H9 (cell line): ENCODE data around the gene ANGEL2. TPM values are rescaled to one million over a fixed set of nuclear protein-coding genes. Genes with fewer than 3 reads are reported as not detected.

Source experiments
- DNase-seq: peaks from one replicate; pipeline ENCODE4 v3.0.0-alpha.2; 2017
- H2AFZ ChIP-seq: one replicate; pipeline ENCODE4 v1.6.1; 2013; ENCODE audit warnings: mild to moderate bottlenecking, low read length, control low read depth, moderate library complexity
- H2AK5ac ChIP-seq: 2 replicates; pipeline ENCODE4 v1.6.1; 2013; ENCODE audit warnings: low read length, control low read depth, mixed read lengths; ENCODE audit not compliant: insufficient read length
- H2BK120ac ChIP-seq: one replicate; pipeline ENCODE4 v1.6.1; 2013; ENCODE audit warnings: low read depth, mild to moderate bottlenecking, low read length, control low read depth, inconsistent platforms; ENCODE audit not compliant: poor library complexity, severe bottlenecking
- H2BK12ac ChIP-seq: 2 replicates; pipeline ENCODE4 v1.6.1; 2013; ENCODE audit warnings: low read length, control low read depth, mixed read lengths, low read depth; ENCODE audit not compliant: insufficient read length
- H2BK15ac ChIP-seq: 2 replicates; pipeline ENCODE4 v1.6.1; 2013; ENCODE audit warnings: low read depth, low read length, control low read depth
- H2BK20ac ChIP-seq: one replicate; pipeline ENCODE4 v1.6.1; 2013; ENCODE audit warnings: low read depth, mild to moderate bottlenecking, low read length, control low read depth, inconsistent platforms; ENCODE audit not compliant: poor library complexity, severe bottlenecking
- H2BK5ac ChIP-seq: 2 replicates; pipeline ENCODE4 v1.6.1; 2013; ENCODE audit warnings: low read length, control low read depth, mixed read lengths; ENCODE audit not compliant: insufficient read length
- H3K14ac ChIP-seq: 2 replicates; pipeline ENCODE4 v1.6.1; 2013; ENCODE audit warnings: low read length, control low read depth; ENCODE audit not compliant: insufficient read depth
- H3K18ac ChIP-seq: 2 replicates; pipeline ENCODE4 v1.6.1; 2013; ENCODE audit warnings: low read depth, mild to moderate bottlenecking, mixed read lengths, low read length, control low read depth; ENCODE audit not compliant: insufficient read length
- H3K23ac ChIP-seq: 2 replicates; pipeline ENCODE4 v1.6.1; 2013; ENCODE audit warnings: low read length, control low read depth, mixed read lengths, low read depth; ENCODE audit not compliant: insufficient read length
- H3K23me2 ChIP-seq: 2 replicates; pipeline ENCODE4 v1.6.1; 2013; ENCODE audit warnings: low read depth, mild to moderate bottlenecking, mixed read lengths, low read length, control low read depth; ENCODE audit not compliant: insufficient read length, poor library complexity, severe bottlenecking
- H3K27ac ChIP-seq: 2 replicates; pipeline ENCODE4 v1.5.1; 2013; ENCODE audit warnings: low read length, control low read depth, mixed read lengths, low read depth; ENCODE audit not compliant: insufficient read length
- H3K27me3 ChIP-seq: 2 replicates; pipeline ENCODE4 v1.6.1; 2013; ENCODE audit warnings: low read length, control low read depth, inconsistent platforms; ENCODE audit not compliant: insufficient read depth
- H3K4ac ChIP-seq: 2 replicates; pipeline ENCODE4 v1.6.1; 2013; ENCODE audit warnings: low read depth, mild to moderate bottlenecking, control low read depth, inconsistent platforms, low read length, moderate library complexity
- H3K4me1 ChIP-seq: 2 replicates; pipeline ENCODE4 v1.6.1; 2013; ENCODE audit warnings: low read length, control low read depth, inconsistent platforms; ENCODE audit not compliant: insufficient read depth
- H3K4me2 ChIP-seq: 2 replicates; pipeline ENCODE4 v1.6.1; 2013; ENCODE audit warnings: low read length, control low read depth, mixed read lengths; ENCODE audit not compliant: insufficient read length, insufficient read depth
- H3K56ac ChIP-seq: 2 replicates; pipeline ENCODE4 v1.6.1; 2013; ENCODE audit warnings: low read depth, mild to moderate bottlenecking, mixed read lengths, low read length, control low read depth; ENCODE audit not compliant: insufficient read length
- H3K79me1 ChIP-seq: 2 replicates; pipeline ENCODE4 v1.6.1; 2013; ENCODE audit warnings: low read depth, mild to moderate bottlenecking, moderate library complexity, low read length, control low read depth, inconsistent platforms; ENCODE audit not compliant: insufficient read depth, poor library complexity, severe bottlenecking
- H3K79me2 ChIP-seq: 2 replicates; pipeline ENCODE4 v1.6.1; 2013; ENCODE audit warnings: low read length, control low read depth, inconsistent platforms; ENCODE audit not compliant: insufficient read depth
- H3K9ac ChIP-seq: 2 replicates; pipeline ENCODE4 v1.6.1; 2013; ENCODE audit warnings: low read length, control low read depth, mixed read lengths; ENCODE audit not compliant: insufficient read length; ENCODE audit errors: extremely low read depth
- H3K9me3 ChIP-seq: one replicate; pipeline ENCODE4 v1.6.1; 2013; ENCODE audit warnings: low read depth, low read length, inconsistent platforms; ENCODE audit not compliant: control insufficient read depth
- H3T11ph ChIP-seq: one replicate; pipeline ENCODE4 v1.6.1; 2013; ENCODE audit warnings: mild to moderate bottlenecking, low read length, control low read depth, inconsistent platforms
- H4K20me1 ChIP-seq: one replicate; pipeline ENCODE4 v1.6.1; 2013; ENCODE audit not compliant: control insufficient read depth, insufficient read length, insufficient read depth
- H4K5ac ChIP-seq: 2 replicates; pipeline ENCODE4 v1.6.1; 2013; ENCODE audit warnings: low read depth, mild to moderate bottlenecking, mixed read lengths, low read length, control low read depth; ENCODE audit not compliant: insufficient read length
- H4K8ac ChIP-seq: replicated peaks from 2 replicates; pipeline ENCODE4 v1.6.1; 2013; ENCODE audit warnings: low read length, control low read depth, mixed read lengths, low read depth; ENCODE audit not compliant: insufficient read length
- H4K91ac ChIP-seq: 2 replicates; pipeline ENCODE4 v1.6.1; 2013; ENCODE audit warnings: low read depth, mild to moderate bottlenecking, moderate library complexity, mixed read lengths, low read length, control low read depth; ENCODE audit not compliant: insufficient read length
- H3K27ac Mint-ChIP-seq, 3 experiments: 2 replicates in 2 of 3; 3 replicates in 1 of 3; pipeline ENCODE4 v1.8.0; 2020 to 2021; ENCODE audit warnings: mixed read lengths in 3 of 3, mild to moderate bottlenecking in 1 of 3, moderate library complexity in 1 of 3
- H3K27me3 Mint-ChIP-seq: 2 replicates; pipeline ENCODE4 v1.8.0; 2021; ENCODE audit warnings: low read depth, mild to moderate bottlenecking, moderate library complexity, mixed read lengths
- H3K36me3 Mint-ChIP-seq, 3 experiments: 2 replicates in 2 of 3; 3 replicates in 1 of 3; pipeline ENCODE4 v1.8.0; 2020 to 2021; ENCODE audit warnings: low read depth in 3 of 3, mixed read lengths in 3 of 3; ENCODE audit not compliant: insufficient read depth in 1 of 3
- H3K4me1 Mint-ChIP-seq, 2 experiments: 2 replicates each; pipeline ENCODE4 v1.8.0; 2020; ENCODE audit warnings: mixed read lengths in 2 of 2
- H3K4me3 Mint-ChIP-seq, 2 experiments: 2 replicates in 1 of 2; 3 replicates in 1 of 2; pipeline ENCODE4 v1.8.0; 2020 to 2021; ENCODE audit warnings: mild to moderate bottlenecking in 2 of 2, mixed read lengths in 2 of 2, moderate library complexity in 1 of 2
- H3K9me3 Mint-ChIP-seq, 2 experiments: 2 replicates in 1 of 2; 3 replicates in 1 of 2; pipeline ENCODE4 v1.8.0; 2020; ENCODE audit warnings: mild to moderate bottlenecking in 2 of 2, mixed read lengths in 2 of 2, moderate library complexity in 1 of 2
- WGBS: extraction: QIAGEN DNeasy Blood & Tissue Kit; methylation state at CpG from one replicate; pipeline ENCODE4 v1.1.7; 2013; ENCODE audit warnings: missing lambda C conversion rate, low lambda C conversion rate, mixed read lengths; ENCODE audit not compliant: insufficient read length; ENCODE audit errors: extremely low coverage; 5-methylcytosine and 5-hydroxymethylcytosine counted together
- total RNA-seq: library from RNA; stranded (reverse); gene quantifications from 2 replicates; pipeline ENCODE4 v1.2.1, GENCODE V29; 2021
- TF ChIP-seq, protein P1 (sequence below): fragments of 200-600 bp; sonication (generic); conservative IDR thresholded peaks from 3 replicates; pipeline ENCODE4 v1.8.0; 2021; ENCODE audit warnings: antibody characterized with exemption, mild to moderate bottlenecking

Gene ANGEL2
- total RNA-seq, 1 experiment from 2014 or later: 47.8 TPM

GRCh38 chr1:212952641-212952976, 63.1 kb downstream of the ANGEL2 start:
- H3K9me3 Mint-ChIP-seq: peaks cover 8 to 9% of the 10 kb centered on the region in 2 experiments; a peak in 4 of 5 replicates
- peaks cover 11% of the 10 kb centered on the region; the same call in 1 of the 2 replicates for H3K79me2 ChIP-seq
- no peak overlapping the region for H3K23ac ChIP-seq
- peak overlapping the region; percentile 49 for H3K4me2 ChIP-seq
- no peak overlapping the region for H2BK15ac ChIP-seq
- H3K4me1 ChIP-seq: peaks cover 3% of the 10 kb centered on the region; the same call in 1 of the 2 replicates
- peaks cover 7% of the 10 kb centered on the region for H3K79me1 ChIP-seq
- TF ChIP-seq, protein P1, sequence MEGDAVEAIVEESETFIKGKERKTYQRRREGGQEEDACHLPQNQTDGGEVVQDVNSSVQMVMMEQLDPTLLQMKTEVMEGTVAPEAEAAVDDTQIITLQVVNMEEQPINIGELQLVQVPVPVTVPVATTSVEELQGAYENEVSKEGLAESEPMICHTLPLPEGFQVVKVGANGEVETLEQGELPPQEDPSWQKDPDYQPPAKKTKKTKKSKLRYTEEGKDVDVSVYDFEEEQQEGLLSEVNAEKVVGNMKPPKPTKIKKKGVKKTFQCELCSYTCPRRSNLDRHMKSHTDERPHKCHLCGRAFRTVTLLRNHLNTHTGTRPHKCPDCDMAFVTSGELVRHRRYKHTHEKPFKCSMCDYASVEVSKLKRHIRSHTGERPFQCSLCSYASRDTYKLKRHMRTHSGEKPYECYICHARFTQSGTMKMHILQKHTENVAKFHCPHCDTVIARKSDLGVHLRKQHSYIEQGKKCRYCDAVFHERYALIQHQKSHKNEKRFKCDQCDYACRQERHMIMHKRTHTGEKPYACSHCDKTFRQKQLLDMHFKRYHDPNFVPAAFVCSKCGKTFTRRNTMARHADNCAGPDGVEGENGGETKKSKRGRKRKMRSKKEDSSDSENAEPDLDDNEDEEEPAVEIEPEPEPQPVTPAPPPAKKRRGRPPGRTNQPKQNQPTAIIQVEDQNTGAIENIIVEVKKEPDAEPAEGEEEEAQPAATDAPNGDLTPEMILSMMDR: no peak
- peaks cover 21% of the 10 kb centered on the region for H3K27me3 Mint-ChIP-seq
- no CpG with 5 or more reads among the region's 8 CpGs for WGBS
- no peak overlapping the region for H2BK12ac ChIP-seq
- H3K14ac ChIP-seq: no peak overlapping the region
- H3K18ac ChIP-seq: no peak overlapping the region
- no peak overlapping the region for H2BK120ac ChIP-seq
- H3K4ac ChIP-seq: no peak overlapping the region
- no peak overlapping the region for H4K5ac ChIP-seq
- H2AFZ ChIP-seq: no peak overlapping the region
- H2BK20ac ChIP-seq: no peak overlapping the region
- H4K20me1 ChIP-seq: peaks cover 2% of the 10 kb centered on the region
- peak overlapping the region; percentile 82 to 93 for H3K4me3 Mint-ChIP-seq
- H3K27ac Mint-ChIP-seq: no peak overlapping the region; a peak in 2 of 7 replicates
- H3K4me1 Mint-ChIP-seq: peaks cover 50 to 53% of the 10 kb centered on the region in 2 experiments
- DNase-seq: no peak
- no peak overlapping the region for H2BK5ac ChIP-seq
- no peak overlapping the region for H3T11ph ChIP-seq
- no peak overlapping the region for H4K91ac ChIP-seq
- no peak overlapping the region for H3K9ac ChIP-seq
- H3K23me2 ChIP-seq: peaks cover 14% of the 10 kb centered on the region
- H3K9me3 ChIP-seq: no peaks in the 10 kb centered on the region
- H2AK5ac ChIP-seq: no peak overlapping the region
- H3K27me3 ChIP-seq: no peaks in the 10 kb centered on the region
- no peak overlapping the region for H4K8ac ChIP-seq
- no peak overlapping the region for H3K27ac ChIP-seq
- H3K56ac ChIP-seq: no peak overlapping the region
- peaks cover 50 to 63% (median 53%) of the 10 kb centered on the region in 3 experiments for H3K36me3 Mint-ChIP-seq
